Endometrial microvascular endothelial cells (primary cell): ENCODE data around the gene PSMA7. TPM values are rescaled to one million over a fixed set of nuclear protein-coding genes. Genes with fewer than 3 reads are reported as not detected.
"Not testable (repeated sequence)": the region's sequence is repeated elsewhere in the genome, so short reads cannot be mapped to it uniquely, and the experiment has no call there.

ENCODE experiments used
- in situ Hi-C: cut with HindIII; loops from 2 replicates; pipeline ENCODE4 v1.10.0; 2017; ENCODE audit warnings: low sequenced_read_pairs, low pct_unique_long_range_greater_than_20kb; ENCODE audit errors: inconsistent ontology term
- total RNA-seq: library from RNA; depleted of rRNA; stranded (reverse); fragments of >200 nt; gene quantifications from one replicate; pipeline ENCODE4 v1.2.3, GENCODE V29; 2015; ENCODE audit errors: inconsistent ontology term

PSMA7 gene
- total RNA-seq, 1 donor from 2014 or later, result 414 TPM

DNA sequence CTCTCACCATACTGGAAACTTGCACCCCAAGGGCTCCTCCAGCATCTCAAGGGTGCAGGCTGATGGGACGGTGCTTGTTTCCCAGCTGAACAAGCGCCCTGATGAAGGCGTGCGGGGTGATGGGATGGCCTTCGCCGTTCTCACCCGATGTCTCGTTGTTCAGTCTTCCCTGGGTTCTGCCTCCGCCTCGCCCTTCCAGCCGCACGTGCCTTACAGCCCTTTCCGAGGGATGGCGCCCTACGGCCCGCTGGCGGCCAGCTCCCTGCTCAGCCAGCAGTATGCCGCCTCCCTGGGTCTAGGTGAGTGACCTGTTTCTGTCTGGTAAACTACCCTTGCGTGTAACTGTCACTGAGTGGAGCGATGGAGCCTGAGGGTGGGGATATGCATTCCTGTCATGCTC lies 17.1 kb downstream of the PSMA7 start:
- in situ Hi-C loops, result no loop called here

GRCh38 chr20:62123450-62124118 lies 19.6 kb downstream of the PSMA7 start:
- in situ Hi-C loops, result no loop called here

- in situ Hi-C loops, result no loop called here
Observed at GRCh38 chr20:62122654-62123449, 20.3 kb downstream of the PSMA7 start.

GRCh38 chr20:62121776-62122653 lies 21.2 kb downstream of the PSMA7 start, which contains the start of gene LSM14B:
LSM14B (plus strand) TSS chr20:62122475; CDS start chr20:62122667, 192 bp downstream.
- in situ Hi-C loops, result no loop called here

- in situ Hi-C loops, result no loop called here
Observed at GRCh38 chr20:62120990-62121775, 22.0 kb downstream of the PSMA7 start.

DNA sequence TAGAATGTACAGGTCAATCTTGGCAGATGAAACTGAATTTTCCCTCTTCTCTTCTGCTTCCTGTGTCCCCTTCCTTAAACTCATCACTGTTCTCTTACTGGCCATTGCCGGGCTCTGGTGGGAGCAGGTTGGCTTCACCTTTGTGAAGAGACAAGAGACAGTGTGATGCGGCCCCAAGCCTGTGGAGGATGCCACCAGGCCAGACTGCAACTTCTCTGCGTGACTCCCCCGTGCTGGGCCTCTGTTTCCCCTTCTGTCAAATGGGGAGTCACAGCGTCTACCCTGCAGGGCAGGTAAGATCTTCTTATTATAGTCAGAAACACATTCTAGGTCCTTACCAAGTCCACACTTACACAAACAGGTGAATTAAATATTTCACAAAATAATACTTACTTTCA lies 22.8 kb downstream of the PSMA7 start:
- in situ Hi-C loops, result no loop called here

- in situ Hi-C loops, result no loop called here
Observed at GRCh38 chr20:62119591-62120364, 23.4 kb downstream of the PSMA7 start.

DNA sequence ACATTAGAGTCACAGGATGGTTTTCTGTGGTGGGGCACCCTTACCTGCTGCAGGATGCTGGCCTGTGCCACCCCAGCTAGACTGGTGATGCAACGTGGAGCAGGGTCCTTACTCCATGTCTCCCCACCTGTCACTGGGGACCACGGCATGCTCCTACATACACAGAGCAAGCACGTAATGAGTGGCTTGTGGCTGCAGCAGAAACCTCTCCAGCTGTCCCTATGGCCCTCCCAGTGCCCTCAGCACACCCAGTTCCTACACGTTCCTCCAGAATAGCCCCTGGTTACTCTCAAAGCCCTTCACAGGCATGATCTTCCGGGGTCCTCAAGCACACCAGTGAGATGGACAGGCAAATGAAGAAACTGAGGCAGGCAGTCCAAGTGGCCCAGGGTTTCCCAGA lies 24.1 kb downstream of the PSMA7 start:
- in situ Hi-C loops, result no loop called here

DNA sequence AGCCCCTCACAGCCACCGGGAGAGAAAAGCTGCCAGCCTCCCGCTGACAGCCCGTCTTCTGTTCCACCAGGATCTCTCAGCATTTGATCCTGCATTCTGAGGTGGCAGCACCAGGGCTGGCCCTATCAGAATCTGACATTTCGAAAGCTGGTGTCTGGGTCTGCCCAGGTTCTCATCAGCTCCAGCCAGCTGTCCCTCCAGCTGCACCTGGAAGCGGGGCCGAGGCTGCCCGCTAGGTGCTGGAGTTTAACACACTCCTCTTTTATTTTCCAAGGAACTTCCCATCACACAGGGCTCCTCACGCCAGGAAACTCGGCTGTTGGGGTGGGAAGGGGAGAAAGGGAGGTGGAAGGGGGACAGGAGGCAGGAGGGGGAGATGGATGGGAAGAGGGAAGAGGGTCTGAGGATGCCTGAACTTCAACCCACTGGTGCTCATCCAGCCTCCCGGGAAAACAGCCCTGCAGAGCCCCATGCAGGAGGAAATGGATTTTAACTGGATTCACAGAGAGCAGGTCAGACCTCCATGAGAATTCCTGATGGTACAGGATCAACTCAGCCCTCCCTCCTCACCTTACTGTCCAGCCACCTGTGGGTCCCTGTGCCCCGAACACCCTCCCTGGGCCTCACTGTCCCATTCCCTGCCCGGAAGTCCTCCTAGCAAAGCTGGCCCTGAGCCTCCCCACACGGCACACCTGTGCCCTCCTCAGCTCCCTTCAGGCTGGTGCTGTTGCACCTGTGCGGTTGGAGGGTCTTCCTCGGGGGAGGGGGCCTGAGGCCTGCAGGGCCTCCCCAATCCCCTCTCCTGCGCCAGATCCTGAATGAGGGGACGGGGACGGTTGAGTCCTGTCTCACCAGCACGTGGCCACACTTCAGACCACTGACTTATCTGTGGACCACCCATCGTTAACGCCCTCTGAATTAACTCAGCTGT lies 24.8 kb downstream of the PSMA7 start:
- in situ Hi-C loops, result no loop called here

DNA sequence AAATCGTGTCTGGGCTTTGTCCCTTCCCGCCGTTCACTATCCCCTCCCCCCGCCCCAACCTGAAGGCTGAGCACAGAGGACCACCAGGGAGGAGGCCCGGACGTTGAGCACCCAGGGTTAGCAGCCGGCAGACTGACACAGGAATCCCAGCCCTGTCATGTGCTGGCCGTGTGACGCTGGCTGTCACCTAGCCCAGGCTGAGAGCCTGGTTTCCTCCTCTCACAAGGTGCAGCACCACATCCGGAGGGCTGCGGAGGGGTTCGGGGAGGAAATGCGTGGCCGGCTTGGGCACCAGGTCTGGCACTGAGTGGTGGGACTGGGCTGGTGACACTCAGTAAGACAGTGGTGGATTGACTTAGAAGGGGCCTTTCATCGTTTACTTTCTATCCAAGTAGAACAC lies 25.5 kb downstream of the PSMA7 start:
- in situ Hi-C loops, result no loop called here

DNA sequence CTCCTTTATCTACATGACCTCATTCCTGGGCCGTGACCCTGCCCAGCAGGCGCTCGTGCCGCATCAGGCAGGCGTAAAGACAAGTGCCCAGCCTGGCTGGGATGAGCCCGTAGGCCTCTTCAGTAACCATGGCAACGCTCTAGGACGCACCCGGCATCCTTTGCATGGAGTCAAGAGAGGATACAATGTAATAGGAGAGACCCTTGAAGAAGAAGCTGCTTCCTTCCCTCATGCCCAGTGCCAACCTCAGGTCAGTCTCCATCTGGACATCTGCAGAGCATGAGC lies 25.9 kb downstream of the PSMA7 start:
- in situ Hi-C loops, result no loop called here

DNA sequence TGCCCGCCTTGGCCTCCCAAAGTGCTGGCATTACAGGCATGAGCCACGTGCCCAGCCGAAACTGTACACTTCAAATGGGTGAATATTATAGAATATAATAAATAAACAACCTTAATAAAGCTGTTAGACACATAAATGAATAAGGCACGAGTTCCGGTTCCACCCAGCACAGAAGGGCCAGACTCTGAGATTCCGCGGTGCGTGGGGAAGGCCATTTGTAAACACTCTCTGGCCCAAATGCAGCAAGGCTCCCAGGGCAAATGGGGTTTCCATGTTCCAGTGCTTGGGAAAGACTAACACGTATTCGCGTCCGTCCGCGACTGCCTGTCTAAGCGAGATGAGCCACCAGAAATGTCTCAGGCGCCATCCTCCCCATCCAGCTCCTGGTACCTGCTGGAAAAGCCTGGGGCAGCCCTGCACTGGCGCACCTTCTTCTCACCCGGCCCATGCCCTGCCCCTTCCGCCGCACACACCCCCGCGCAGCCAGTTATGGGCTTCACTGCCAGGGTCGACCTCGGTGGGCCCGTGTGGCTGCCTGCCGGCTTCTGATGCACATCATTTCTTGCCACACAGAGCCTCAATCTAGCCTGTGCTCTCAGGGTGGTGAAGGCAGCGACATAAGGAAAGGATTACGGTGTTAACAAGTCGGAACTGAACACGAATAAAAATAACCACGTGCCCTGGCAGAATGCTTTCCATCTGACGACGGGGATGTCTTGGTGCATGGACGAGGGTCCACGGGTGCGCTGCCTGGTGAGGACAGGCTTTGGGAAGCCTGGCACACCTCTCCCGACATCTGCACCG lies 26.4 kb downstream of the PSMA7 start:
- in situ Hi-C loops, result no loop called here

DNA sequence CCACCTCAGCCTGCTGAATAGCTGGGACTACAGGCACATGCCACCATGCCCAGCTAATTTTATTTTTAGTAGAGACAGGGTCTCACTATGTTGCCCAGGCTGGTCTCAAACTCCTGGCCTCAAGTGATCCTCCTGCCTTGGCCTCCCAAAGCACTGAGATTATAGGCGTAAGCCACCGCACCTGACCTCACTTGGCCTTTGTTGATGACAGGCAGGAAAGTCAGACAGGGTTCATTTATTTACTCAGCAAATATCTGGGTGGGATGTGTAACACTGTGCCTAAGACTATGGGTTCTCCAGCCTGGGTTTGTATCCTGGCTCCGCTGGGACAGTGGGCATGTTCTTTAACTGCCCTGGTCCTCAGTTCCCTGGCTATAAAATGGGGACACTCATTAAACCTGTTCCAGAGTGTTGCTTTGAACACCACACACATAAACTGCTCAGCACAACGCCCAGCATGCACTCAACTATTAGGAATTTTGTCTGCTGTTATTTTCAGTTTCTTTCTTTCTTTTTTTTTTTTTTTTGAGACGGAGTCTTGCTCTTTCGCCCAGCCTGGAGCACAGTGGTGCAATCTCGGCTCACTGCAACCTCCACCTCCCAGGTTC lies 27.3 kb downstream of the PSMA7 start:
- in situ Hi-C loops, result not testable (repeated sequence)

- in situ Hi-C loops, result no loop called here
Observed at GRCh38 chr20:62114894-62115293, 28.3 kb downstream of the PSMA7 start.

- in situ Hi-C loops, result no loop called here
Observed at GRCh38 chr20:62112368-62112767, 30.8 kb downstream of the PSMA7 start.

DNA sequence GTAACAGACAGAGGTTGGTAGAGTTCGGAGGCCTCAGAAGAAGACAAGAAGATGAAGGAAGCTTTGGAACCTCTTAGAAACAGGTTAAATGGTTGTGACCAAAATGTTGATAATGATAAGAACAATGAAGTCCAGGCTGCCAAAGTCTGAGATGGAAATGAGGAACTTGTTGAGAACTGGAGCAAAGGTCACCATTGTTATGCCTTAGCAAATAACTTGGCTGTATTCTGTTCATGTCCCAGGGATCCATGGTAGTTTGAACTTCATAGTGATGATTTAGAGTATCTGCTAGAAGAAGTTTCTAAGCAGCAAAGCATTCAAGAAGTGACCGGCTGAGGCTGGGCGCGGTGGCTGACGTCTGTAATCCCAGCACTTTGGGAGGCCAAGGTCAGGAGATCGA lies 32.0 kb downstream of the PSMA7 start:
- in situ Hi-C loops, result no loop called here
